ENCODE data around the gene HAP1.
"Not testable (repeated sequence)": the region's sequence is repeated elsewhere in the genome, so short reads cannot be mapped to it uniquely, and the experiment has no call there.

Gene HAP1

DNA sequence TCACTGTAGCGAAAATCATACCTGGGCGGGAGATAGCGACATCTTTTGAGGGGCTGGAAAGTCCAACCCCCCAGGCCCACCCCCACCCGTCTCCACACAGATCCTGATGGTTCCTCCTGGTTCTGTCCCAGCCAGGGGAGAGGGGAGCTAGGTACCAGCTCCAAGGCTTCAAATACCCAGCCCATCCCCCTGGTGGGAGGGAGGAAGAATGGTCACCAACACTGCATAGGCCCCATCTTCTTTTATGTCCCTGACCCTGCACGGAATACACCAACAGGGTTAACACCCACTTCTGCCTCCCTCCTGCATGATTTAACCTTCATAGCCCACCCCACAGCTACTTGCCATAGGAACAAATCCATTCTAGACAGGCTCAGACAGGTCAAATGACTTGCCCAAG lies 9.3 kb downstream of the HAP1 start:
- no peak for DNase-seq (ENCODE audit: low read depth in 2 of 2)

DNA sequence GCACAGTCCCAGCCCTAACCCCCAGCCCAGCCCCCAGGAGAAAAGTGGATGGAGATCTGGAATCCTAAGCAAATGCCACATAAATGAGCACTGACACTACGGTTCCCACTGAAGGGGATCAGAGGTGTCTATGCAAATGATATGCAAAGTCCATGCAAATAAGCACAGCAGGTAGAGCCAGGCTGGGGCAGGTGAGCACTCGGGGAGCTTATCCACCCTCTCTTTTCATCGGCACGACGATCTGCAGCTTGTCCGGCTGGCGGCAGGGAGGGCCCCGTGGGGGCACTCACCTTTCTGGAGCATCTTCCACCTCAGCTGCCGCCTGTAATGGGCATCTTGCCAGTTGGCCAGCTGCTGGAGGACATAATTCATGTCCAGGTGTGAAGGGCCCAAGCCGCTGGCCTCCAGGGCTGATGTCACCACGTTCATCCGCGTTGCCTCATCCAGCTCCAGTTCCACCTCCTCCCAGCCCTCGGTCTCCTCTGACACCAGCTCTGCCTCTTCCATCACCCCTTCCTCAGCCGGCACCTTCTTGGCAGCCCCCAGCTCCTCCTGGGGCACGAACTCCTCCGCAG lies 9.9 kb downstream of the HAP1 start:
- no peak for DNase-seq (ENCODE audit: low read depth in 2 of 2)

DNA sequence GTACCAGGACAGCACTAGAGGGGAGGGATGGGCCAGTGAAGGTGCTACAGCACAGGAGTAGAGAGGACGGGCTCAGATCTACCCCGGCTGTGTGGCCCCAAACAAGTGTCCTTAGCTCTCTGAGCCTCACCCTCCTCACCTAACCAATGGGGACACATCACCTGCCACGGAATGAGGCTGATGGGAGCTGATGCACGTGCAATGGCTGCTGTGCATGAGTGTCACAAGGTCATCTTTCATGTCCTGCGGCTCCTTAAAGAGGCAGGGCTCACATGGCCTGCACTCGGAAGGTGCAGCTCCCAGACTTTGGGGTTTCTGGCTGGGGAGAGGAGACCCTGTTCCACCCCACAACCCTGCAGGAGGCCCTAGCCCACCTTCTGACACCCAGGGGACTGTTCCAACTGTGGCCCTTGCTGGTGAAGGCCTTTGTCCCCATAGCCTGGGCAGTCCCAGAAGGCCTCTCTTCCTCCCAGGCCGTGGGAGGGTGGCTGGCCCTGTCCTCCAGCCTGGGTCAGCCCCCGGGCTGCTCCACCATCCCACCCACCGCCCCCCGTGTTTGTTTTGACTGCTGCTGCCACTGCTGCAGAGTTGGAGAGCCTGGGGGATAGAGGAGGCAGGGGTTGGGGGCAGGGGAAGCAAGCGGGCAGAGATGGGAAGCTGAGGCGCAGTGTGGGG lies 10.5 kb downstream of the HAP1 start:
- DNase-seq (ENCODE audit: low read depth in 2 of 2) = no peak

DNA sequence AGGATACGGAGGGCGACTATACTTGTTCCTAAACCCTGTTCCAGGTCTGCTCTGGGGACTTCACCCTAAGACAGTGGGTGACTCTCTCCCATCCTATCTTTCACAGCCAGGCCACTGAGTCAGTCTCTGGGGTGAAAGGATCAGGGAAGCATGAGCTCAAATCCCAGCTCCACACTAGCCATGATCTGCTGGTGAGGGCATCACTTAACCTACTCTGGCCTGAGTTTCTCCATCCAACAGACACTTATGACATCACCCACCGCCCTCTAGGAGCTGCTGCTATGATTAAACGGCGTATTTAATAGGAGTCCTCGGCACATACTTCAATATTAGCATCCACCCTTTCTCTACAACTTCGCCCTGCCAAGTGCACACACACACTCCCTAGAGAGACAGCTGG lies 12.2 kb downstream of the HAP1 start:
- no peak for DNase-seq (ENCODE audit: low read depth in 2 of 2)

DNA sequence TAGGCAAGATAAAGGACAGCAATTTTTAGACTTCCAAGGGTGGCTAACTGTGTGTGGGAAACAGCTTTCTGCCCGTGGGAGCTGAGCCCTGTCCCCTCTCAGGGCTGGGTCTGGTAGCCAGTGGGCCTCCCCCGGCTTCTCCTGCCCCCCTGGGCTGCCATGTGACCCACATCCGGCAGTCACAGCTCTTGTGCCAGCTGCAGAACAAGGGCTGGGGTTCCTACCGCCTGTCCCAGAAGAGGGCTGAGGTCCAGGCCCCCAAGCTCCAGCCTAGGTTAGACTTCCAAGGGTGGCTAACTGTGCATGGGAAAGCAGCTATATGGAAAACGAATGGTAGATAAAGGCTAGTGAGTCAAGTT lies 16.2 kb downstream of the HAP1 start:
- no peak for DNase-seq (ENCODE audit: low read depth in 2 of 2)

DNA sequence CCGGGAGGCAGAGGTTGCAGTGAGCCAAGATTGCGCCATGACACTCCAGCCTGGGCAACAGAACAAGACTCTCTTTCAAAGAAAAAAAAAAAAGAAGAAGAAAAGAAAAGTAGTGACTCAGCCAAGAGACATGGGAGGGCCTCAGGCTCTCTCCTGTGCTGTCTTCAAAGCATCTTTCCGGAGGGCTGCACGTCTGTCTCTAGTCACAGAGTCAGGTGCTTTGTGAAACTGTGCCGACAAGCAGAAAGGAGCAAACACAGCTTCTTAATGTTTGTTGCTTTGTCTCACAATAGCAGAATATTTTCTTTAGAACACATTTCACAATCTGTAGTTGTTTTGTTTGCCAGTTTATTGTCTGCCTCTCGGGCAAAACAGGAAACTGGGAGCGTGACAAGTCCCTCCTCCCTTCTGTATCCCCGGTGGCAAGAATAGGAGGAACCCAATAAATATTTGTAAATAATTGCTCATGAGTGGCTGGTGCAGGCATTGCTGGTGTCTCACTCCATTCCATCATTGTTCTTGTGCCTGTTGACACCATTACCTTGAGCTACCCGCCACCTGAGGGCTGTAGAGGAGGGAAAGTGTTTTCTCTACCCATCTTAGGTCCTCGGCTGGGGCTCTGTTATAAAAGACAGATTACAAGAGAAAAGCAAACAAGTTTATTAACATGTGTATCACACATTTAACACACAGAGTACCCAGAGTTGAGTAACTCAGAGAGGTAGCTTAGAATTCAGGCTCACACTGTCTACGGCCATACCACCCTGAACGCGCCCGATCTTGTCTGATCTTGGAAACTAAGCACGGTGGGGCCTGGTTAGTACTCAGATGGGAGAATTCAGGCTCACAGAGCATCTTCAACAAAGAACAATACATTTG lies 16.8 kb downstream of the HAP1 start:
- no peak for DNase-seq (ENCODE audit: low read depth in 2 of 2)

DNA sequence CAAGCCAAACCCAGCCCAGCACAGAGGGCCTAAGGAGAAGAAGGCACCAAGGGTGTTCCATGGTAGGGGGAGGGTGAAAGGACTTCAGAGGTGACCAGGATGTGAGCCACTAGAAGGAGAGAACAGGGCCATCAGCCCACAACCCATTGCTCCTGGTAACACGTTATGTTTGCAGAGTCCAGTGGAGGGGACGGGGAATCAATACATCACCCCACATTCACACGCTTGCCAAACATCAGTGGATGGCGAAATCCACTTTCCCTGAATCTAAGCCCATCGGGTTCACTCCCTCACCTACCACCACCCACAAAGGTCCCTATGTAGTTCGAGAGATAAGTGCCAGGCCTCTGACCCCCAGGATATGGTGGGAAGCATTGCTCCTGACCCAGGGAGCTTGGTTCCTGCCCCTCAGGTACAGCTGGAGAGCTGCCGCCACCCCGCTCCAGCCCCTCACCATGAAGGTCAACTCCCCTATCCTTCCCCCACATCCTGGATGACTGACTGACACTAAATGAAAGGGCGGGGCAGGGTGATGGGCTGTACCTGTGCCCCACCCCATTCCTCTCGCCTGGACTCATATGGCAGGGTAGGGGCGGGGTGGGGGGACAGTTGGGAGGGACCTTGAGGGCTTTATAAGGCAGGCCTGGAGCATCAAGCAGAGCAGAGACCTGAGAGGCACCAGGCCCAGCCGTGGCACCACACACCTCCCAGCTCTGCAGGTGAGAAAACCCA lies 22.6 kb downstream of the HAP1 start, which contains the start of gene GAST:
GAST (plus strand) TSS at position 663 of the 732 bp plus-strand sequence. CDS start 3,106 bp downstream, outside the sequence.
- no peak for DNase-seq (ENCODE audit: low read depth in 2 of 2)

DNA sequence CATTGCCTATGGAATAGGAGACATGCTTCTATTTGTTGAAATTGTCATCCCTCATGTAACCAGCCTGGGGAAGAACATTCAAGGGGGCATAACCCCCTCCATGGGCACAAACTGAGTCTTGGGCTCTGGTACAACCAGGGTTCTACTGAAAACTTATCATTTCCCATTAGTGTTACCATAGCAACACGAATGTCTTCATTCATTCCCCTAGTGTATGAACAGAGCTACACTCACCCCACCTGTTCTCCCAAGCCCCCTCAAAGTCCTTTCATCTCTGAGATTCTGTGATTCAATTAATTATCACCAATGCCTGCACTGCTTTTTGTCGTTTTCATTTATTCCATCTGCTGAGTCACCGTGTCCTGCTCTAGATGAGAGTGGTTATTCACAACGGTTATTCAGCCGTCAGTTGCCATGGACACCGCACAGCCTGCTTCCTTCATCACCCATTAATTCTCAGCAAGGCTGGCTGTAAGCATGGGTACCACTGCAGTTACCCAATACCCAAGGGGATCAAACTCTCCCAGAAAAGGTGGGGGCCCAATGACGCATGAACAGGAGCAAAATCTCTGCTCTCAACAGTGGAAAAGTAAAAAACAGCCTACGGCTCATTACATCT lies 23.9 kb downstream of the HAP1 start:
- DNase-seq (ENCODE audit: low read depth in 2 of 2) = no peak

DNA sequence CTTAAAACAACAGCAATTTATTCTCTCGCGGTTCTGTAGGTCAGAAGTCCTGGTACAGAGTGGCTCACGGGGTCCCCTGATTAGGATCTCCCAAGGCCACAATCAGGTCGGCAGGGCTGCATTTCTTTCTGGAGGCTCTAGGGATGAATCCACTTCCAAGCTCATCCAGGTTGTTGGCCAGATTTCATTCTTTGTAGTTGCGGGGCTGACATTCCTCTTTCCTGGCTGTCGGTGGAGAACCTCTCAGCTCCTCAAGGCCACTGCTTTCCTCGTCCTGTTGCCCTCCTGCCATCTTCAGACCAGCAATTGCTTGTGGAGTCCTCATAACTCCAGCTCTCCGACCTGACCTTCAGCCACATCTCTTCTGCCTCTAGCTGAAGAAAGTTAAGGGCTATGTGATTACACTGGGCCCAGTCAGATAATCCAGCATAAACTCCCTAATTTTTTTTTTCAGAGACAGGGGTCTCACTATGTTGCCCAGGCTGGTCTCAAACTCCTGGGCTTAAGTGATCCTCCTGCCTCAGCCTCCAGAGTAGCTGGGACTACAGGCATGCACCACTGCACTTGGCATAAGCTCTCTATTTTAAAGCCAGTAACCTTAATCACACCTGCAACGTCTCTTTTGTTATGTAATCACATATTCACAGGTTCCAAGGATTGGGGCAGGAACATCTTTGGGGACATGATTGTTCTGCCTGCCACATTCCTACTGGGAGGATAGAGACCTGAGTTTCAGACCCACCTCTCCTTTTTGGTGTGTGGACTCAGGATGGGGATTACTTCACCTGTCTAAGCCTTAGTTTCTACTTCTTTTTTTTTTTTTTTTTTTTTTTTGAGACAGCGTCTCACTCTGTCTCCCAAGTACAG lies 26.4 kb downstream of the HAP1 start:
- no peak for DNase-seq (ENCODE audit: low read depth in 2 of 2)

DNA sequence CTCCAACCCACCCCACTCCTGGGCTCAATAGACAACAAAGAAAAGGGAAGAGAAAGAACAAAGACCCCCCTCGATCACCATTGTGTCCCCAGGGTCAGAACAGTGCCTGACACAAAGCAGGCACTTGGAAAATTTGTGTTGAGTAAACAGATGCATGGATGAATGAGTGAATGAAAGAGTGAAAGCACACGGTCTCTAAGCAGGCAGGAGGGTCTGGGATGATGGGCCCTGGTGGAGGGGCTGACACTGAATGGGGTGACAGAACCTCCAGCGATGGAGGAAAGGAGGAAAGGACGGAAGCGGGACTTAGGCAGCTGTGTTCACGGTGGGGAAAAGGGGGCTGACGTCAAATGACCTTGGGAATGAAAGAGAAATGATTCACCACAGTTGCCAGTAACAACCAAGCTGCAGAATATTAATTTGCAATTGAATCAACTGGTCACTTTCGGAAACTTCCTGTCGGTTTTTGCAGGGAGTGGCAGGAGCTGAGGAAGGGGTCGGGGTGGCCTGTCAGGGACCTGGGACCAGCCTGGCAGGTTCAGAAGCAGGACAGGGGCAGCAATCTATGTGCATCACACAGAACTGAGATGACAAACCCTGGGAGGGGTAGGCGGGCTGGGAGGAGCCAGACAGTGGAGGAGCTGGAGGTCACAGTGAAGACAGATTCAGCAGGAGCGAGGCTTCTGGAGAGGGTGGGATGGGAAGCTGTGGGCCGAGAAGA lies 29.0 kb downstream of the HAP1 start:
- DNase-seq (ENCODE audit: low read depth in 2 of 2) = no peak

DNA sequence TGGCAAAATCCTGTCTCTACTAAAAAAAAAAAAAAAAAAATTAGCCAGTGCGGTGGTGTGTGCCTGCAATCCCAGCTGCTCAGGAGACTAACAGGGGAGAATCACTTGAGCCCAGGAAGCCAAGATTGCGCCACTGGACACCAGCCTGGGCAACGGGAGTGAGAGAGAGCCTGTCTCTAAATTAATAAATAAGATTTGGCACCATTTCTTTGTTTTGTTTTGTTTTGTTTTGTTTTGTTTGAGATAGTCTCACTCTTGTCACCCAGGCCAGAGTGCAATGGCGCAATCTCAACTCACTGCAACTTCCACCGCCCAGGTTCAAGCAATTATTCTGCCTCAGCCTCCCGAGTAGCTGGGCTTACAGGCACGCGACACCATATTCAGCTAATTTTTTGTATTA lies 31.7 kb downstream of the HAP1 start:
- DNase-seq (ENCODE audit: low read depth in 2 of 2) = no peak

DNA sequence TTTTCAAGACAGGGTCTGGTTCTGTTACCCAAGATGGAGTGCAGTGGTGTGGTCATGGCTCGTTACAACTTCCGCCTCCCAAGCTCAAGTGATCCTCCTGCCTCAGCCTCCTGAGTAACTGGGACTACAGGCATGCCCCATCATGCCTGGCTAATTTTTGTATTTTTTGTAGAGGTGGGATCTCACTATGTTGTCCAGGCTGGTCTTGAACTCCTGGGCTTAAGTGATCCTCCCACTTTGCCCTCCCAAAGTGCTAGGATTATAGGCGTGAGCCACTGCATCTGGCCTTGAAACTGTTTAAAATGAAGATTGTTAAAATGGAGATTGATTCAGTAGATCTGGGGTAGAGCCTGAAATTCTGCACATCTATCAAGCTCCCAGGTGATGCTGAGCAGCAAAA lies 33.6 kb downstream of the HAP1 start:
- not testable (repeated sequence) for DNase-seq (ENCODE audit: low read depth in 2 of 2)

DNA sequence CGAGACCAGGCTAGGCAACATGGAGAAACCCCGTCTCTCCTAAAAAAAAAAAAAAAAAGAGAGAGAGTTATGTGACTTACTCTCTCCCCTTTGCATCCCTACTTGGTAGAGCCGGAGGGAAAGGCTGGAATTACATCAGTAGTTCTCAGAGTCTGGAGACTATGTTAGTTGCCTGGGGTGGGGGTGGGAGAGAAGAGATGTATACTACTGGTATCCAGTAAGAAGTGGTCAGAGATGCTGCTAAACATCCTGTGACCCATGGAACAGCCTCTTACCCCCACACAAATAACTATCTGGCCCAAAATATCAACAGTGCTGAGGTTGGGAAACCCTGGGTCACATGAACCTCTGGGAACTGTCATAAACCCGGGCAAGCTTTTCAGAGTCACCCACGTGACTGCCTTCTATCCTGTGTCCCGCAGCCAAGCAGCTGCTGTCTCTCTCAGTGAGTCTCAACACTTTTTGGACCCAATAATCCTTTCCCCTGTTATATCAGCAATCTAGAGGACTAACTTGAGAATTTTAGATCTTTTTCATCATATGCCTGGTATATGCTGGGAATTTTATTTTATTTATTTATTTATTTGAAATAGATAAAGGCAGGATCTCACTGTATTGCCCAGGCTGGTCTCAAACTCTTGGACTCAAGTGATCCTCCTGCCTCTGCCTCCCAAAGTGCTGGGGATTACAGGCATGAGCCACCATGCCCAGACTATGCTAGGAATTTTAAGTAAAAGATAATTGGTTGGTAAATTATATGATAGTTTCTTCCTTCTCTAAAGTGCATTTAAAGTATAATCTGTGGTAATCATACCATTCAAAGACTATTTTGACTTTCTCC lies 37.1 kb downstream of the HAP1 start:
- DNase-seq (ENCODE audit: low read depth in 2 of 2) = no peak

DNA sequence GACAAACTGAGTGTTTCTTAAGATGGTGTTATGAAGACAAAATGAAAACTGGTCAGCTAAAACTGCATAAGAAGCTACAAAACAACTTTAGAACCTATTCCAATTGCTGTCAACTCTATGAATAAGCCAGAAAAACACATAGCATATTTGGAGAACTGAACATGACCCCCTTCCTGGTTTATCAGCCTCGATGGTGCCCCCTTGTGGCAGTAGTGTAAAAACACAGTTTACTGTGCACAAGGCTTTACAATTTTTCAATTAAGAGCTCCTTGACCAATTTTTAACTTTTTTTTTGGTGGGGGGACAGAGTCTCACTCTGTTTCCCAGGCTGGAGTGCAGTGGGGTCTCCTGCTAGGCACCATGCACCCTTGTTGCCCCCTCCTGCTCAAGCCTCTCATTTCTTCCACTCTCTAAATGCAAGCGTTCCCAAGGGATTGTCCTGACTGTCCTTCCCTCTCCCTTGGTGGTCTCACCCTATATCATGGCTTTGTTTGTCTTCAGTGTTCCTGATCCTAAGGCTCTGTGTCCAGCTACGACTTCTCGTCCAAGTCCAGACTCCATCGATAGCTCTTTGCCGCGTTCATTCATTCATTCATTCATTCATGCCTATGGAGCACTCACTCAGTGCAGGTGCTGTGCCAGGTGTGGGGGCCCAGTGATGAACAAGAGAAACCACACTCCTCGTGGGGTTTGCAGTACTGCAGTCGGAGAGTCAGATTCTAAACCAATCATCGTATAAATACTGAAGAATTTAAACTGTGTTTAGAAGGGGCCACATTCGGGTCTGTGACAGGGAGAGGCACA lies 38.3 kb downstream of the HAP1 start:
- peak; percentile 45 to 56 for DNase-seq (ENCODE audit: low read depth in 2 of 2)

DNA sequence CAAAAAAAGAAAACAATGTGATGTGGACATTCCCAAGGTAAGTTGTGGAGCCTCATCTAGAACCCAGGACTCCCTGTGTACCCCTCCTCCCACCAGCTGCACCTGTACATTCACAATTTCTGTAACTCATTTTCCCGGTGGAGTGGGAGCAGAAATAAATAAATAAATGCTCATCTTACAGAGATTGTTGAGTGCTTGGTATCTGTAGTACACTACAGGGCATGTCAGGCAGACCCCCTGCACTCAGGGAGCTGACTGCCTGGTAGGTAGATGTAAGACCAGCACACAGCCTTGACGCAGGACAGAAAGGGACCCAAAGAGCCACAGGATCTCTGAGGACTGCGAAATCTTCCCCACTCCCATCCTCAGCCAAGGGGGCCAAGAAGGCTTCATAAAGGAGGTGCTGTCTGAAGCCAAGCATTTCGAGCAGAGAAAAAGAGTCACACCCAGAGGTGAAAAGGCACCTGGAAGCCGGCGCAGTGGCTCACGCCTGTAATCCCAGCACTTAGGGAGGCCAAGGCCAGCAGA lies 39.2 kb downstream of the HAP1 start:
- DNase-seq (ENCODE audit: low read depth in 2 of 2) = no peak

DNA sequence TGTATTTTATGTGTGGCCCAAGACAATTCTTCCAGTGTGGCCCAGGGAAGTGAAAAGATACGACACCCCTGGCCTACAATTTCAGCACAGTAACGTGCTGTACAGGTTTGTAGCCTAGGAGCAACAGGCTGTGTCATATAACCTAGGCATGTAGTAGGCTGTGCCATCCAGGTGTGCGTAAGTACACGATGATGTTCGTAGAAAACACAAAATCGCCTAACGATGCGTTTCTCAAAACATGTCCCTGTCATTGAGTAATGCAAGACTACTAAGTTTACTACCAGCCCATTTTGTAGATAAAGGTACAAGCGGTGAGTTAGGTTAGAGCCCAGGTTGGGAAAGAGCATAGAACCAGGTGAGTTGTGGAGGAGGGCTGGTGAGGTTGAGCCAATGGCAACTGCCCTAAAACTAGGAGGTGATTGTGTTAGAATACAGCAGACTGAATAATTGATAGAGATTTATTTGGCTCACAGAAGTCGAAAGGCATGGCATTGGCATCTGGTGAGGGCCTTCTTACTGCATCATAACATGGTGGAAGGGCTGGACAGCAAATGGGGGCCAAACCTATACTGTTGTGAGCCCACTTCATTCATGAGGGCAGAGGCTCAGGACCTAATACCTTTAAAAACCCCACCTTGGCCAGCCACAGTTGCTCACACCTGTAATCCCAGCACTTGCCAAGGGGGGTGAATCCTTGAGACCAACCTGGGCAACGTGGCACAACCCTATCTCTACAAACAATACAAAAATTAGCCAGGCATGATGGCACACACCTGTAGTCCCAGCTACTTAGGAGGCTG lies 41.5 kb downstream of the HAP1 start:
- no peak for DNase-seq (ENCODE audit: low read depth in 2 of 2)
